ENCODE measurements around the gene CDC27.

The CDC27 gene

GRCh38 chr17:47231866-47232265 is 42.8 kb upstream of the CDC27 start:
- peaks cover 0 to 5% (median 0%) of the 10 kb centered on the region in 5 experiments for H3K9me3 ChIP-seq (ENCODE audit: control extremely low read depth in 1 of 5, control insufficient read depth in 4 of 5, insufficient read depth in 2 of 5, low read depth in 1 of 5, low read length in 4 of 5)
- CTCF ChIA-PET = interaction anchor here (1.0 to 3.2 kb wide), 3 partner anchors 9 to 83 kb away, joined by 5 to 18 read pairs (median 11); no protein-coding TSS in a partner anchor
- no peaks in the 10 kb centered on the region for H3K27me3 ChIP-seq (replicated peaks in 2 of 5; ENCODE audit: control insufficient read depth in 4 of 5, insufficient read depth in 5 of 5, low read length in 4 of 5)
- no peak overlapping the region for H3K4me3 ChIP-seq (ENCODE audit: control insufficient read depth in 1 of 7, extremely low read depth in 1 of 7, insufficient read depth in 4 of 7, low read depth in 2 of 7, low read length in 6 of 7)
- no peak for DNase-seq
- no peaks in the 10 kb centered on the region for H3K36me3 ChIP-seq (ENCODE audit: control insufficient read depth in 4 of 4, insufficient read depth in 4 of 4, low read length in 3 of 4)
- no peak overlapping the region for H3K27ac ChIP-seq (ENCODE audit: insufficient read depth in 1 of 2, low read depth in 1 of 2, low read length in 2 of 2, poor library complexity in 1 of 2, severe bottlenecking in 2 of 2)
- POLR2A ChIA-PET = no interaction called here
- peaks cover 0 to 10% (median 6%) of the 10 kb centered on the region in 4 experiments for H3K4me1 ChIP-seq (ENCODE audit: control extremely low read depth in 1 of 4, control insufficient read depth in 4 of 4, insufficient read depth in 4 of 4, low read length in 3 of 4)
- 100% methylated on average over 3 of the region's 3 CpGs for WGBS (ENCODE audit: insufficient coverage)

- H3K27ac ChIP-seq (ENCODE audit: insufficient read depth in 1 of 2, low read depth in 1 of 2, low read length in 2 of 2, poor library complexity in 1 of 2, severe bottlenecking in 2 of 2) = no peak overlapping the region
- ChIA-PET CTCF (interaction anchor here (1.0 to 3.2 kb wide), 3 partner anchors 9 to 84 kb away, joined by 5 to 18 read pairs (median 11); no protein-coding TSS in a partner anchor), POLR2A (no interaction called here)
- H3K36me3 ChIP-seq (ENCODE audit: control insufficient read depth in 4 of 4, insufficient read depth in 4 of 4, low read length in 3 of 4) = no peaks in the 10 kb centered on the region
- H3K4me1 ChIP-seq (ENCODE audit: control extremely low read depth in 1 of 4, control insufficient read depth in 4 of 4, insufficient read depth in 4 of 4, low read length in 3 of 4) = peaks cover 0 to 10% (median 6%) of the 10 kb centered on the region in 4 experiments
- DNase-seq = no peak
- H3K4me3 ChIP-seq (ENCODE audit: control insufficient read depth in 1 of 7, extremely low read depth in 1 of 7, insufficient read depth in 4 of 7, low read depth in 2 of 7, low read length in 6 of 7) = no peak overlapping the region
- WGBS (ENCODE audit: insufficient coverage) = 84% methylated on average over 2 of the region's 3 CpGs
- H3K9me3 ChIP-seq (ENCODE audit: control extremely low read depth in 1 of 5, control insufficient read depth in 4 of 5, insufficient read depth in 2 of 5, low read depth in 1 of 5, low read length in 4 of 5) = peaks cover 0 to under 1% (median 0%) of the 10 kb centered on the region in 5 experiments
- no peaks in the 10 kb centered on the region for H3K27me3 ChIP-seq (replicated peaks in 2 of 5; ENCODE audit: control insufficient read depth in 4 of 5, insufficient read depth in 5 of 5, low read length in 4 of 5)
Measured at GRCh38 chr17:47231334-47231733, 42.2 kb upstream of the CDC27 start.

GRCh38 chr17:47230864-47231263 is 41.8 kb upstream of the CDC27 start:
- no peak for DNase-seq
- H3K4me3 ChIP-seq (ENCODE audit: control insufficient read depth in 1 of 7, extremely low read depth in 1 of 7, insufficient read depth in 4 of 7, low read depth in 2 of 7, low read length in 6 of 7) = no peak overlapping the region
- no peaks in the 10 kb centered on the region for H3K27me3 ChIP-seq (replicated peaks in 2 of 5; ENCODE audit: control insufficient read depth in 4 of 5, insufficient read depth in 5 of 5, low read length in 4 of 5)
- WGBS (ENCODE audit: insufficient coverage) = 96% methylated on average over 6 of the region's 10 CpGs
- ChIA-PET POLR2A (no interaction called here), CTCF (interaction anchor here (0.8 to 3.6 kb wide), 6 partner anchors 10 to 85 kb away, joined by 3 to 38 read pairs (median 8); no protein-coding TSS in a partner anchor)
- H3K27ac ChIP-seq (ENCODE audit: insufficient read depth in 1 of 2, low read depth in 1 of 2, low read length in 2 of 2, poor library complexity in 1 of 2, severe bottlenecking in 2 of 2) = no peak overlapping the region
- H3K36me3 ChIP-seq (ENCODE audit: control insufficient read depth in 4 of 4, insufficient read depth in 4 of 4, low read length in 3 of 4) = no peaks in the 10 kb centered on the region
- H3K4me1 ChIP-seq (ENCODE audit: control extremely low read depth in 1 of 4, control insufficient read depth in 4 of 4, insufficient read depth in 4 of 4, low read length in 3 of 4) = peaks cover 0 to 10% (median 6%) of the 10 kb centered on the region in 4 experiments
- H3K9me3 ChIP-seq (ENCODE audit: control extremely low read depth in 1 of 5, control insufficient read depth in 4 of 5, insufficient read depth in 2 of 5, low read depth in 1 of 5, low read length in 4 of 5) = no peaks in the 10 kb centered on the region

GRCh38 chr17:47229535-47230443 is 40.7 kb upstream of the CDC27 start:
- POLR2A ChIA-PET = interaction anchor here (1.0 kb wide), 1 partner anchor 86 kb away, joined by 5 read pairs; no protein-coding TSS in a partner anchor
- WGBS (ENCODE audit: insufficient coverage) = 4% methylated on average over 17 of the region's 22 CpGs

GRCh38 chr17:47227862-47228261 is 38.8 kb upstream of the CDC27 start:
- Histone ChIP-seq H3K4me1 (ENCODE audit: control extremely low read depth in 1 of 4, control insufficient read depth in 4 of 4, insufficient read depth in 4 of 4, low read length in 3 of 4) (peaks cover 0 to 23% (median 11%) of the 10 kb centered on the region in 4 experiments), H3K9me3 (ENCODE audit: control extremely low read depth in 1 of 5, control insufficient read depth in 4 of 5, insufficient read depth in 2 of 5, low read depth in 1 of 5, low read length in 4 of 5) (peaks cover 0 to 6% (median 4%) of the 10 kb centered on the region in 5 experiments), H3K27ac (ENCODE audit: insufficient read depth in 1 of 2, low read depth in 1 of 2, low read length in 2 of 2, poor library complexity in 1 of 2, severe bottlenecking in 2 of 2) (no peak overlapping the region), H3K36me3 (ENCODE audit: control insufficient read depth in 4 of 4, insufficient read depth in 4 of 4, low read length in 3 of 4) (no peaks in the 10 kb centered on the region), H3K27me3 (replicated peaks in 2 of 5; ENCODE audit: control insufficient read depth in 4 of 5, insufficient read depth in 5 of 5, low read length in 4 of 5) (no peaks in the 10 kb centered on the region), H3K4me3 (ENCODE audit: control insufficient read depth in 1 of 7, extremely low read depth in 1 of 7, insufficient read depth in 4 of 7, low read depth in 2 of 7, low read length in 6 of 7) (no peak overlapping the region)
- ChIA-PET POLR2A (no interaction called here), CTCF (interaction anchor here (3.6 kb wide), 1 partner anchor 88 kb away, joined by 38 read pairs; no protein-coding TSS in a partner anchor)
- DNase-seq = no peak
- 100% methylated on average over 1 of the region's 2 CpGs for WGBS (ENCODE audit: insufficient coverage)

More at GRCh38 chr17:47229535-47230443, 40.7 kb upstream of the CDC27 start:
- H3K4me1 ChIP-seq (ENCODE audit: control extremely low read depth in 1 of 4, control insufficient read depth in 4 of 4, insufficient read depth in 4 of 4, low read length in 3 of 4) = peaks cover 0 to 18% (median 11%) of the 10 kb centered on the region in 4 experiments
- DNase-seq = peak; percentile 85 to 86 (median 85)
- H3K36me3 ChIP-seq (ENCODE audit: control insufficient read depth in 4 of 4, insufficient read depth in 4 of 4, low read length in 3 of 4) = no peaks in the 10 kb centered on the region
- H3K27me3 ChIP-seq (replicated peaks in 2 of 5; ENCODE audit: control insufficient read depth in 4 of 5, insufficient read depth in 5 of 5, low read length in 4 of 5) = no peaks in the 10 kb centered on the region
- CTCF ChIA-PET = interaction anchor here (0.7 to 3.6 kb wide), 14 partner anchors 9 to 86 kb away, joined by 3 to 38 read pairs (median 4); partner anchors contain the start of gene MYL4
- H3K27ac ChIP-seq (ENCODE audit: insufficient read depth in 1 of 2, low read depth in 1 of 2, low read length in 2 of 2, poor library complexity in 1 of 2, severe bottlenecking in 2 of 2) = no peak overlapping the region
- no peaks in the 10 kb centered on the region for H3K9me3 ChIP-seq (ENCODE audit: control extremely low read depth in 1 of 5, control insufficient read depth in 4 of 5, insufficient read depth in 2 of 5, low read depth in 1 of 5, low read length in 4 of 5)
- peak overlapping the region in 4 of 7 experiments; percentile 19 to 65 (median 30) for H3K4me3 ChIP-seq (ENCODE audit: control insufficient read depth in 1 of 7, extremely low read depth in 1 of 7, insufficient read depth in 4 of 7, low read depth in 2 of 7, low read length in 6 of 7)

- no peak for DNase-seq
- Histone ChIP-seq H3K27me3 (replicated peaks in 2 of 5; ENCODE audit: control insufficient read depth in 4 of 5, insufficient read depth in 5 of 5, low read length in 4 of 5) (no peaks in the 10 kb centered on the region), H3K9me3 (ENCODE audit: control extremely low read depth in 1 of 5, control insufficient read depth in 4 of 5, insufficient read depth in 2 of 5, low read depth in 1 of 5, low read length in 4 of 5) (peaks cover 0 to 6% (median 5%) of the 10 kb centered on the region in 5 experiments), H3K27ac (ENCODE audit: insufficient read depth in 1 of 2, low read depth in 1 of 2, low read length in 2 of 2, poor library complexity in 1 of 2, severe bottlenecking in 2 of 2) (no peak overlapping the region), H3K4me3 (ENCODE audit: control insufficient read depth in 1 of 7, extremely low read depth in 1 of 7, insufficient read depth in 4 of 7, low read depth in 2 of 7, low read length in 6 of 7) (no peak overlapping the region), H3K4me1 (ENCODE audit: control extremely low read depth in 1 of 4, control insufficient read depth in 4 of 4, insufficient read depth in 4 of 4, low read length in 3 of 4) (peaks cover 0 to 36% (median 17%) of the 10 kb centered on the region in 4 experiments), H3K36me3 (ENCODE audit: control insufficient read depth in 4 of 4, insufficient read depth in 4 of 4, low read length in 3 of 4) (no peaks in the 10 kb centered on the region)
- ChIA-PET CTCF (interaction anchor here (0.9 to 1.1 kb wide), 2 partner anchors 75 to 90 kb away, joined by 3 read pairs; no protein-coding TSS in a partner anchor), POLR2A (no interaction called here)
- WGBS (ENCODE audit: insufficient coverage) = 86% methylated on average over 1 of the region's 2 CpGs
Measured at GRCh38 chr17:47225911-47226688, 37.0 kb upstream of the CDC27 start.

All from common myeloid progenitor, CD34-positive (primary cell).